ENCODE results near the gene PYM1. TPM values are rescaled to one million over a fixed set of nuclear protein-coding genes. Genes with fewer than 3 reads are reported as not detected.
A peak's percentile ranks its signal among the peaks of the same experiment; 100 is the strongest.
"Not testable (repeated sequence)": the region's sequence is repeated elsewhere in the genome, so short reads cannot be mapped to it uniquely, and the experiment has no call there.

Gene PYM1
- total RNA-seq, 1 donor: 31.5 TPM

DNA sequence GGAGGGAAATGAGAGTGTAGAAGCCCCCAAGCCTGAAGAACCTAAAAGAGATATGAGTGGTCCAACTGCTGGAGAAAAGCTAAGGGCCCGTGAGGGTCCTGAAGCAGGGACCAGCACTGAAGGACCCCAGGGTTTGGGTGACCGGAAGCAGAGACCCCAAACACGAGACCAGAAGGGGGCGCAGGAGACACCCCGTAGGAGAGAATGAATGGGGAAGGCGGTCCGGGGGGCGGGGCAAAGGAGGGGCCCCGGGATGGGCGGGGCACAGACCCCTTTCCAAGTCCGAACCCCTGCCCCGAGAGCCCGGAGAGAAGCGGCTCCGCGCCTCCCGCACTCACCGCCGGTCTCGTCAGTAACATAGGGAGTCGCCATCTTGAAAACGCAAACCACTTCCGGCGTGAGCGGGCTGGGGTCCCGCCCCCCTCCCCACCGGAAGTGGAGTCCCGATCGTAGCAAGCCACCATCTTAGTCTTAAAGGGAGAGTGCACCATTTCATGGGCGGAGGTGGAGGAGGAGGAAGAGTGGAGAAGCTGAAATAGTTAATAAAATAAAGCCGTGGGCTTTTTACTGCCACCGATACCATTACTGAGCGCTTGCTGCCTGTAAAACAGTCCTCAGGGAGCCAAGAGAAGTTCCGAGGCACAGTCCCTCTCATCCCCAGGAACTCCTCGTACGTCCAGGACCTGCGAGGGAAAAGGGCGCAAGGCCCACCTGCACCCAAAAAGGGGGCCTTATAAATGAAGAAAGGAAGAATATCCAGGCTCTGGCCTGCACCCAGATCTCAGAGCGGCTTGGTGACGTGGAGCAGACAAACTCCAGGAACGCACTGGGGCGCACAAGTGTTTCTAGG lies 731 bp downstream of the PYM1 start:
- Histone ChIP-seq H3K79me2 (ENCODE audit: insufficient read depth, low read length) (peaks cover 58% of the 10 kb centered on the region), H2AFZ (ENCODE audit: low read length) (peak overlapping the region; percentile 84), H3K4me2 (ENCODE audit: insufficient read depth, low read length) (peak overlapping the region; percentile 92), H3K27me3 (ENCODE audit: insufficient read depth, low read length) (no peaks in the 10 kb centered on the region), H3K27ac (ENCODE audit: low read depth, low read length) (peak overlapping the region; percentile 98), H3K4me3 (ENCODE audit: insufficient read depth, low read length) (peak overlapping the region; percentile 98), H3K36me3 (ENCODE audit: insufficient read depth, low read length) (peaks cover 14% of the 10 kb centered on the region), H4K20me1 (ENCODE audit: insufficient read depth, low read length) (no peaks in the 10 kb centered on the region), H3K4me1 (ENCODE audit: insufficient read depth, low read length) (peaks cover 26% of the 10 kb centered on the region), H3K9me3 (ENCODE audit: low read depth, low read length) (no peaks in the 10 kb centered on the region)
- TF ChIP-seq, protein P1, sequence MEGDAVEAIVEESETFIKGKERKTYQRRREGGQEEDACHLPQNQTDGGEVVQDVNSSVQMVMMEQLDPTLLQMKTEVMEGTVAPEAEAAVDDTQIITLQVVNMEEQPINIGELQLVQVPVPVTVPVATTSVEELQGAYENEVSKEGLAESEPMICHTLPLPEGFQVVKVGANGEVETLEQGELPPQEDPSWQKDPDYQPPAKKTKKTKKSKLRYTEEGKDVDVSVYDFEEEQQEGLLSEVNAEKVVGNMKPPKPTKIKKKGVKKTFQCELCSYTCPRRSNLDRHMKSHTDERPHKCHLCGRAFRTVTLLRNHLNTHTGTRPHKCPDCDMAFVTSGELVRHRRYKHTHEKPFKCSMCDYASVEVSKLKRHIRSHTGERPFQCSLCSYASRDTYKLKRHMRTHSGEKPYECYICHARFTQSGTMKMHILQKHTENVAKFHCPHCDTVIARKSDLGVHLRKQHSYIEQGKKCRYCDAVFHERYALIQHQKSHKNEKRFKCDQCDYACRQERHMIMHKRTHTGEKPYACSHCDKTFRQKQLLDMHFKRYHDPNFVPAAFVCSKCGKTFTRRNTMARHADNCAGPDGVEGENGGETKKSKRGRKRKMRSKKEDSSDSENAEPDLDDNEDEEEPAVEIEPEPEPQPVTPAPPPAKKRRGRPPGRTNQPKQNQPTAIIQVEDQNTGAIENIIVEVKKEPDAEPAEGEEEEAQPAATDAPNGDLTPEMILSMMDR (IDR thresholded peaks at IDR 0.05; ENCODE audit: extremely low read depth, low read depth, low read length): peak; percentile 71
- peak; percentile 98 for DNase-seq (ENCODE audit: insufficient read length, low spot score, missing footprints)

DNA sequence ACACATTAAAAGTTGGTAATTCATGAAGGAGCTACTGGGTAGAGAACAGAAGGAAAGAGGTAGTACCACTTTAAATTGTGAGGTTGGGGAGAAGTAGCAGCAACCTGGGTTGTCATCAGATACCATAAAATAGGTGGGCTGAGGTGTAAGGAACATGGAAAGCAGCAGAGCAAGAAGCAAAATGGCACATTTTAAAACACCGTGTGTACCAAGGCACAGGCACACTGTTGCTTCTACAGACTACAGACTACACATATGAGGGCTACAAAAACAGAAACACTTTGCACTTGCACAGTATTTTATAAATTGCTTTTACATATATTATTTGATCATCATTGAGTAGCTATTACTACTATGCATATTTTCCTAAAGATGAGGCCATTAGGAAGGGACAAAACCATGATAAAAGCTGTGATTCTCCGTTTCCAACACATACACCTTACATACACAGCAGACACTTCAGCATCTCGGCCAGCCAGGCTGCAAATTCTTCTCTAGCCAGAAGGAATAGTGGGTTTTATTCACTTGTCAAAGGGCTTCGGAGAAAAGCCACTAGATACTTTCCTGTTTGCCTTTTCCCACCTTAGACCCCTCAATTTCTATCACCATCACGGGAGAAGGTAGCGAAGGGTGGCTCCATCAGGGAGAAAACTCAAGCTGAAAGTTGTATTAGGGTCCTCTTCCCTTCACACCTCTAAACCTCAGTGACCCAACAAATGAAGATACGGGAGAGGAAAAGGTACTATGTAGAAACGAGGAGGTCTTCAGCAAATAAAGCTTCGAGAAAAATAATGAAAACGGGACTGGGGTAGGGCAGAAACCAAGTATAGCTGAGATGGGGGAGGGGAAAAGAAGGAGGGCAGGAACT lies 1.6 kb downstream of the PYM1 start:
- TF ChIP-seq, protein P1 (IDR thresholded peaks at IDR 0.05; ENCODE audit: extremely low read depth, low read depth, low read length): no peak
- peaks cover 65% of the 10 kb centered on the region for H3K79me2 ChIP-seq (ENCODE audit: insufficient read depth, low read length)
- peak overlapping the region; percentile 92 for H3K4me2 ChIP-seq (ENCODE audit: insufficient read depth, low read length)
- H3K36me3 ChIP-seq (ENCODE audit: insufficient read depth, low read length): peaks cover 17% of the 10 kb centered on the region
- DNase-seq (ENCODE audit: insufficient read length, low spot score, missing footprints): peak; percentile 64
- no peaks in the 10 kb centered on the region for H4K20me1 ChIP-seq (ENCODE audit: insufficient read depth, low read length)
- H2AFZ ChIP-seq (ENCODE audit: low read length): peak overlapping the region; percentile 84
- H3K4me1 ChIP-seq (ENCODE audit: insufficient read depth, low read length): peaks cover 21% of the 10 kb centered on the region
- peak overlapping the region; percentile 98 for H3K27ac ChIP-seq (ENCODE audit: low read depth, low read length)
- peak overlapping the region; percentile 98 for H3K4me3 ChIP-seq (ENCODE audit: insufficient read depth, low read length)
- no peaks in the 10 kb centered on the region for H3K9me3 ChIP-seq (ENCODE audit: low read depth, low read length)
- H3K27me3 ChIP-seq (ENCODE audit: insufficient read depth, low read length): no peaks in the 10 kb centered on the region

DNA sequence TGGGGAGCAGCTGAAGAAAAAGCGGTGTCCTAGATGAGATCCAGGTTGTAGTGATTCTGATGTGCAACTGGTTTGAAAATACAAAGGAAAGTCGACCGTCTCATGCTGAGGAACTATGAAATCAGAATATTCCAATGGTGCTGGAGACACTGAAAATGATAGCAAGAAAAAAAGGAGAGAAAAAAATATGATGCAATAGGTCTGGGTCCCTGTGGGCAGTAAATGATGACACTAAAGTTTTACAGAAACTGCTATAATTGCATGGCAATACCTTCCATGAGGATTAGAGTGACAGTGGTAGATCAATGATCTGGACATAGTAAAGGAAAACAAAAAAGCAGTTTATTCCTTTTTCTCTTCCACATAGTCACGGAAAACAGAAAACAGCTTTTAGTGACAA lies 2.3 kb downstream of the PYM1 start:
- peaks cover 72% of the 10 kb centered on the region for H3K79me2 ChIP-seq (ENCODE audit: insufficient read depth, low read length)
- H3K4me1 ChIP-seq (ENCODE audit: insufficient read depth, low read length): peaks cover 14% of the 10 kb centered on the region
- TF ChIP-seq, protein P1 (IDR thresholded peaks at IDR 0.05; ENCODE audit: extremely low read depth, low read depth, low read length): no peak
- H3K4me3 ChIP-seq (ENCODE audit: insufficient read depth, low read length): no peak overlapping the region
- no peaks in the 10 kb centered on the region for H3K9me3 ChIP-seq (ENCODE audit: low read depth, low read length)
- peak overlapping the region; percentile 92 for H3K4me2 ChIP-seq (ENCODE audit: insufficient read depth, low read length)
- no peak for DNase-seq (ENCODE audit: insufficient read length, low spot score, missing footprints)
- no peak overlapping the region for H3K27ac ChIP-seq (ENCODE audit: low read depth, low read length)
- no peaks in the 10 kb centered on the region for H3K27me3 ChIP-seq (ENCODE audit: insufficient read depth, low read length)
- H2AFZ ChIP-seq (ENCODE audit: low read length): no peak overlapping the region
- H4K20me1 ChIP-seq (ENCODE audit: insufficient read depth, low read length): no peaks in the 10 kb centered on the region
- peaks cover 17% of the 10 kb centered on the region for H3K36me3 ChIP-seq (ENCODE audit: insufficient read depth, low read length)

DNA sequence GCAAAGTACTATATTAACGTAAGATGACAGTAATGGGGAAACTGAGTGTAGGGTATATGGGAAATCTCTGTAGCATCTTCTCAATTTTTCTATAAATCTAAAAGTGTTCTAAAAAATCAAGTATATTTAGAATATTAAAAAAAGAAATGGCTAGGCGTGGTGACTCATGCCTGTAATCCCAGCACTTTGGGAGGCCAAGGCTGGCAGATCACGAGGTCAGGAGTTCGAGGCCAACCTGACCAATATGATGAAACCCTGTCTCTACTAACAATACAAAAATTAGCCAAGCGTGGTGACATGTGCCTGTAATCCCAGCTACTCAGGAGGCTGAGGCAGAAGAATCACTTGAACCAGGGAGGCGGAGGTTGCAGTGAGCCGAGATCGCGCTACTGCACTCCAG lies 4.0 kb downstream of the PYM1 start:
- Histone ChIP-seq H3K36me3 (ENCODE audit: insufficient read depth, low read length) (peaks cover 17% of the 10 kb centered on the region), H3K79me2 (ENCODE audit: insufficient read depth, low read length) (peaks cover 86% of the 10 kb centered on the region), H3K4me1 (ENCODE audit: insufficient read depth, low read length) (peaks cover 14% of the 10 kb centered on the region)
- not testable (repeated sequence) for H3K27ac ChIP-seq (ENCODE audit: low read depth, low read length); H3K4me2 ChIP-seq (ENCODE audit: insufficient read depth, low read length); DNase-seq (ENCODE audit: insufficient read length, low spot score, missing footprints); H3K9me3 ChIP-seq (ENCODE audit: low read depth, low read length); H3K27me3 ChIP-seq (ENCODE audit: insufficient read depth, low read length); H4K20me1 ChIP-seq (ENCODE audit: insufficient read depth, low read length); H2AFZ ChIP-seq (ENCODE audit: low read length); H3K4me3 ChIP-seq (ENCODE audit: insufficient read depth, low read length)
